Stimulated activated CD8-positive, alpha-beta memory T cell treated with anti-CD3 and anti-CD28 coated beads, Interleukin-12 subunit alpha, Interleukin-12 subunit beta, amount 100 ng/mL, for 24 hours (primary cell): Measurements from ENCODE around the gene BCAR3.

Source experiments
- DNase-seq: peaks from one replicate; pipeline ENCODE4 v3.0.0-alpha.2; 2020; ENCODE audit errors: extremely low read depth

BCAR3 gene

GRCh38 chr1:93681101-93681988 is at the start of gene BCAR3:
BCAR3 (minus strand) TSS chr1:93681837; CDS start chr1:93674930, 6,907 bp downstream.
- no peak for DNase-seq

DNA sequence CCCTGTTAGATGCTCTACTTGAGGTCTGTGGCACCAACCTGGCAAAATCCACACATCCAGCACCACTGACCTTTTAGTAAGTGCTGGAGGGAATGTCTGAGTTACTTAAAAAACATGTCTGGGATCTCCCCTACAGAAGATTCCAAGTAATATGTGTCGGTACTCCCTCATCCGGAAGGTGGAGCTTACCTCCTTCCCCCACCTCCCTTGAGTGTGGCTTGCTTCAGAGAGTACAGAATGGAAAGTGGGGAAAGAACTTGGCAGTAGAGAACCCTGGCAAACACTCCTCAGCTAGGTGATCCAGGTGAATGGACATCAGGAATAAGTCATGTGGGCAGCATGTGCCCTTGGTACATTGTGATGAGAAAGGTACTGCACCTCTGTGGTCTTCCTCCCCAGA is 49.0 kb upstream of the BCAR3 start:
- DNase-seq, result no peak

- no peak for DNase-seq
Measured at GRCh38 chr1:93729906-93730305, 48.3 kb upstream of the BCAR3 start.

GRCh38 chr1:93729502-93729901 is 47.9 kb upstream of the BCAR3 start:
- DNase-seq, result no peak

GRCh38 chr1:93728480-93729131 is 47.0 kb upstream of the BCAR3 start:
- DNase-seq, result no peak

DNA sequence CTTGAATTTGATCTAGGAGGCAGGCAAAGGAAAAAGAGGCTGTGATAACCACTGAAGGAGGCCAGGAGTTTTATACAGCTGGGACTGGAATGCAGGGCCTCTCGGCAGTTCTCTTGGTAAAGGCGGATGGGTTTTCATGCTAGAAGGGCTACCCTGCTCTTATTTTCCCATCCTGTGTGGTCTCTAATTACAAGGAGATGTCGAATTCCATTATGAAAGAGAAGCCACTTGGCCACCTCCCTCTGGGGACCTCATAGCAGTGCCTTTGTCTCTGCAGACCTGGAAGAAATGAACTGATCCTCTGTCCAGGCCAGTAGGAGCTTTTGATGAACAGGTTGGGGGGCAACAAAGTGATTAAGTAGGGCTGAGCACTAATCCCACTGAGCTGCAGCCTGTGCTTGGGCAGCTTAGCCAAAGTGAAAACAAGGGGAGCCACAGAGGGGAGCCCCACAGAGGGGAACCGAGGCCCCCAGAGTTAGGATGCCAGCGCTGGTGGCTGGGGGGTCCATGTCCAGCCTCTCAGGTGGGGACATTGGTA is 42.2 kb upstream of the BCAR3 start:
- DNase-seq, result no peak

DNA sequence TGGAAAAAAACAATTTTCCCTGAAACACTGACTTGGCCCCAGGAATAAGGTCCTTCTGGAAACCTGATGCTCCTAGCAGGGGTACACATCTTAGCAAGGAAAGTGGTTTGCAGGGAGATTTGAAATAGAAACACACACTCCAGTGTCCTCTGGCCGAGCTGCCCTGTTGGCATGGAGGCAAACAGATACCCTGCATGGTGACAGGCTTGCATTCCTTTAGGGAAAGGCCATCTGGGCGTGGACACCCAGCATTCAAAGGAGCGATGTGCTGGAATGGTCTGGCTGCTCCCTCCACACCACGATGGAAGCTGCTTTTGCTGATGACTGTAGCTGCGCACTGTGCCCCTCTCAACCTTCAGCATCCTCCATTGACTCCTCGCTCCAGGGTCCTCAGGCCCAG is 41.5 kb upstream of the BCAR3 start:
- no peak for DNase-seq

GRCh38 chr1:93722081-93723031 is 40.7 kb upstream of the BCAR3 start:
- DNase-seq, result no peak

- DNase-seq, result no peak
Measured at GRCh38 chr1:93720956-93721626, 39.5 kb upstream of the BCAR3 start.

- DNase-seq, result no peak
Measured at GRCh38 chr1:93717640-93718039, 36.0 kb upstream of the BCAR3 start.

DNA sequence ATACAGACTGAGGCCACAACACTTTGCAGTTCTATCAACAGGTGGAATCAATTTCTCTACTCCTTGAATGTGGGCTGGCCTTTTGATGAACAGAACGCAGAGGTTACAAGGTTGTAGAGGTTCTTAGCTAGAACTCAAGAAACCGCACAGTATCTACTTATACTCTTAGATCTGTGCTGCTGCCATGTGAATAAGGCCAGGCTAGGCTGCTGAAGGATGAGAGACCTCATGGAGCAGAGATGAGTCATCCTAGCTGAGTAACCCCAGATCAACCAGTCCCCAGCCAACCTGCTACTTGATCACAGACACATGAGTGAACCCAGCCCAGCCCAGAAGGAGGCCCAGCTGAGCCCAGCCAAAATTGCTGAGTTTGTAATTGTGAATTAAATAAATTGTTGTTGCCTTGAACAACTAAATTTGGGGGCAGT is 35.3 kb upstream of the BCAR3 start:
- no peak for DNase-seq

DNA sequence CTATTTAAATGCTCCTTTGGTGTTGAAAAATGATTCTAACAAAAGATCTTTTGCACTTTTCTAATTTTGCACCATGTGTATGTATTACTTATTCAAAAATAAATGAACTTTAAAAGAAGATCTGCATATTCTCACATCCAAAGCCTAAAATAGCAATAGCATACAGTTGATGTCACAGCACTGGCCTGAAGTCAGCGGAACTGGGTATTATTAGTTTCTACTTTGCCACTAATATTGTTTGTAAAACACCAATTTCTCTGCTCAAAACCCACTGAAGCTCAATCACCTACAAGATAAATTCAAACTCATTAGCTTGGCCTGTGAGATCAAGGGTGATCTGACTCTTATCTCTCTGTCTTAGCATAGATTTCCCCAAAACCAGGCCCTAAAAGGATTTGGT is 34.5 kb upstream of the BCAR3 start:
- no peak for DNase-seq

GRCh38 chr1:93715529-93716126 is 34.0 kb upstream of the BCAR3 start:
- no peak for DNase-seq

- no peak for DNase-seq
Measured at GRCh38 chr1:93714356-93714755, 32.7 kb upstream of the BCAR3 start.

- no peak for DNase-seq
Measured at GRCh38 chr1:93713341-93713740, 31.7 kb upstream of the BCAR3 start.

DNA sequence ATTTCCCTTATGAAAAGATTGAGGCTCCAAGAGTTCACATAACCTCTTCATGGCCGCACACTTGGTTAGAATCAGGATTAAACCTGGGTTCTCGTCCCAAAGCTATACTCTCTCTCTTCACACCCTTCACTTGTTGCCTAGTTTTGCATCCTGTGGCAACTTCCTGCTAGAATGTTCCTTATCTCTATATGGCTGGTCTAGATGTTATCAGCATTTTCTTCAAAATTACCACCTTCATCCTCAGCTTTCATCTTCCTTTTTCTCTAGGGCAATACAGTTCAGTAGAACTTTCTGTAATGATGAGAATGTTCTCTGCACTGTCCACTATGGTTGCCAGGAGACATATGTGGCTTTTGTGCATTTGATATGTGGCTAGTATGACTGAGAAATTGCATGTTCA is 31.1 kb upstream of the BCAR3 start:
- DNase-seq, result no peak

DNA sequence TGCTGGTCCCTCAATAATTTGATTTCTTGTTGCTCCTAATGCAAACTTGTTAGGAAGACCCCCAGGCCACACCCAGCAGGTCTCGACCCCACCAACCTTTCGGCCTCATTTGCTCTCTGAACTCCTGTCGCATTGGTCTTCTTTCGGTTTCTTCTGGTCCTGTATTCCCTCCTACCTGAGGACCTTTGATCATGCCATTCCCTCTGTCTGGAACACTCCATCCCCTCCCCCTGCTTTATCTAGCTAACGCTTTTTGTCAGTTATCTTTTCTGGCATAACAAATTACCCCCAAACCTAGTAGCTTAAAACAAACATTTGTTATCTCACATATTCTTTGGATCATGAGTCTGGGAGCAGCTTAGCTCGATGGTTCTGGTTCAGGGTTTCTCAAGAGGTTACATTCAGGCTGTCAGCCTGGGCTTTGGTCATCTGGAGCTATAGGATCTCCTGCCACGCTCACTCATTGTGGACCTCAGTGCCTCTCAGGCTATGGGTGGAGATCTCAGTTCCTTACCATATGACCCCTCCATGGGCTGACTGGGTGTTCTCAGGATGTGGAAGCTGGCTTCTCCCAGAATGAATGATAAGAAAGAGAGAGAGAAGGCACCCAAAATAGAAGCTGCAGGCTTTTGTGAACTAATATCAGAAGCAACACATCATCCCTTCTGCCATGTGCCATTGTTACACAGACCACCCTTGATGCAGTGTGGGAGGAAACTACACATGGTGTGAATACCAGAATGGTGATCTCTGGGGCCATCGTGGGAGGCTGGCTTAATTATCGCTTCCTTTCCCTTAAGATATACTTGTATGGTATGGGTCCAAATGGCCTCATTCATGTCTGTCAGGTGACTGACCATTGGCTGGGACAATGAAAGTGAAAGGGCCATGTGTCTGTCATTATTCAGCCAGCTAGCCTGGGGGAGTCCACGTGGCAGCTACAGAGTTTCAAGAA is 29.1 kb upstream of the BCAR3 start:
- DNase-seq, result no peak

DNA sequence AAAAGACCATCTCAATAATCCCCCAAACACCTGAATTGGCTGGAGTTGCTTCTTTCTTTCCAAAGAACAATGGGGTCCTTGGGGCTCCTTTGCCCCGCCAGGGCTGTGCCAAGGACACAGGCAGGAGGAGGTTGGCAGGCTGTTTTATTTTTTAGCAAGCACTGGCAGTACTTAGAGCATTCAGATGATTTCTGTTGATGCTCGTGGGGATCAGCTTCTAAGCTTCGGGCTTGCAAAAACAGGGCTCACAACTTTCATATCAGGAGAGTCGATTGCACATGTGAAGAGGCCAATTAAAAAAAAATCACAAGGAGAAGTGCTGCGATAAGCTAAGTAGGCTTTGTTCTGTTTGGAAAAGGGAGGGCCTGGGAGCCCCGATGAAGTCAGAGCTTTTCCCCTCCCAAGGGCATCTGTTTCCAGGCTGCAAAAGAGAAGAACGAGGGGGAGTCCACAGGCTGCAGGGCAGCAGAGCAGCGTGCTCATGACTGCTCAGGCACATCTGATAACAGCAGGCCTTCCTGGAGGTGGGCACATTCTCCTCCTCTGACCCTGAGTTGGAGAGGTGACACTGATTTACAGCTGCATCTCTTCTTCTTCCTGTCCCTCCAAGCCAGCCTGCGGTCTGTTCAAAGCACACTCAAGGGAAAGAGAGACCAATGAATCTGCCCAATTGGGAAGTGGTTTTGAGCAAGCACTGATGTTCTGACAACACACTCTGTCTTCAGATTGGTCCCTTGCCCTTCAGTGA is 27.3 kb upstream of the BCAR3 start:
- DNase-seq, result no peak

DNA sequence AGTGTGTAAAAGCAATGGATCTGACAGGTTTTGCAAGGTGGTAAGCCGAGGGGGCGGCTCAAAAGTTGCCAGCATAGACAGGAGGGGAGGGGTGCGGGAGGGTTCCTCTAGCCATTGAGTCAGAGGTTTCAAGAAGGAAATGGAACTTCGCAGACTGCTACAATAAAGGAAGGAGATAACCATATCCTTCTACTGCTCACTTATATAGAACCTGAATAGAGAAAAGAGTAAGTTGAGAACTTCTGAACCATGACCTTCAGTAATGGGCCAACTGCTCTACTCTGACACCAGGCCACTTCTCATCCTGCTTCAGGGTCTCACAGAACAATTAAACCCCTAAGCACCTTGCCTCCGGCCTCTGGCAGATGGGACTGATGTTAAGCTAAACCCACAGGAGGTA is 26.3 kb upstream of the BCAR3 start:
- no peak for DNase-seq
